Mesothelial cell of epicardium (in vitro differentiated cells): Measurements from ENCODE around the gene MTHFSD. TPM values are rescaled to one million over a fixed set of nuclear protein-coding genes. Genes with fewer than 3 reads are reported as not detected.

Experiments
- DNase-seq, 2 experiments: peaks; one replicate each; pipeline ENCODE4 v3.0.0; 2021; ENCODE audit warnings: low spot score in 2 of 2; ENCODE audit not compliant: unreplicated experiment in 2 of 2
- H3K27ac Mint-ChIP-seq: 2 replicates; pipeline ENCODE4 v1.8.0; 2021; ENCODE audit warnings: mixed read lengths
- H3K27me3 Mint-ChIP-seq: 2 replicates; pipeline ENCODE4 v1.8.0; 2021; ENCODE audit warnings: low read depth, mixed read lengths
- H3K36me3 Mint-ChIP-seq: 2 replicates; pipeline ENCODE4 v1.8.0; 2021; ENCODE audit warnings: mixed read lengths
- H3K4me1 Mint-ChIP-seq: 2 replicates; pipeline ENCODE4 v1.8.0; 2021; ENCODE audit warnings: mixed read lengths
- H3K4me3 Mint-ChIP-seq: 2 replicates; pipeline ENCODE4 v1.8.0; 2021; ENCODE audit warnings: mild to moderate bottlenecking, moderate library complexity, mixed read lengths
- H3K9me3 Mint-ChIP-seq: 2 replicates; pipeline ENCODE4 v1.8.0; 2021; ENCODE audit warnings: mixed read lengths
- total RNA-seq: library from RNA; stranded (reverse); gene quantifications from 3 replicates; pipeline ENCODE4 v1.2.1, GENCODE V29; 2021
- TF ChIP-seq, protein P1 (sequence below): fragments of 200-600 bp; sonication (generic); IDR thresholded peaks from one replicate; pipeline ENCODE4 v1.5.0; 2021; ENCODE audit warnings: antibody characterized with exemption; ENCODE audit not compliant: unreplicated experiment

Gene MTHFSD
- total RNA-seq, 1 donor from 2014 or later: 27.4 TPM

DNA sequence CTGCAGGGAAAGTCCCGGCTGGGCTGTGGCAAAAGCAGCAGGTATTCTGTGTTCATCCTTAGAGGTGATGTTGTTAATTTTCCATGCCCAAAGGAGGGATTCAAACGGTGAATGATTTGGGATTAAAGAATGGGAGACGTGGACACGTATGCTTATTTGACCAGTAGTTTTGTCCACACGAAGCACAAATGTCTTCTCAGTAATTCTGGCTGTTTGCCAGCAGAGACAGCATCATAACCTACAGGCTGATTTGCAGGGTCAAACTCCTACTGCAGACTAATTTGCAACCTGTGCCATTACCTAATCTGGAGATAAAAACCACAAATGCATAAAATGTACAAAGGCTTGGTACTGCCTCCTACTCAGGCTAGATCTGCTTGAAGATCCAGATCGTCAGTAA lies 14.1 kb downstream of the MTHFSD start:
- TF ChIP-seq, protein P1, sequence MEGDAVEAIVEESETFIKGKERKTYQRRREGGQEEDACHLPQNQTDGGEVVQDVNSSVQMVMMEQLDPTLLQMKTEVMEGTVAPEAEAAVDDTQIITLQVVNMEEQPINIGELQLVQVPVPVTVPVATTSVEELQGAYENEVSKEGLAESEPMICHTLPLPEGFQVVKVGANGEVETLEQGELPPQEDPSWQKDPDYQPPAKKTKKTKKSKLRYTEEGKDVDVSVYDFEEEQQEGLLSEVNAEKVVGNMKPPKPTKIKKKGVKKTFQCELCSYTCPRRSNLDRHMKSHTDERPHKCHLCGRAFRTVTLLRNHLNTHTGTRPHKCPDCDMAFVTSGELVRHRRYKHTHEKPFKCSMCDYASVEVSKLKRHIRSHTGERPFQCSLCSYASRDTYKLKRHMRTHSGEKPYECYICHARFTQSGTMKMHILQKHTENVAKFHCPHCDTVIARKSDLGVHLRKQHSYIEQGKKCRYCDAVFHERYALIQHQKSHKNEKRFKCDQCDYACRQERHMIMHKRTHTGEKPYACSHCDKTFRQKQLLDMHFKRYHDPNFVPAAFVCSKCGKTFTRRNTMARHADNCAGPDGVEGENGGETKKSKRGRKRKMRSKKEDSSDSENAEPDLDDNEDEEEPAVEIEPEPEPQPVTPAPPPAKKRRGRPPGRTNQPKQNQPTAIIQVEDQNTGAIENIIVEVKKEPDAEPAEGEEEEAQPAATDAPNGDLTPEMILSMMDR: no peak
- H3K36me3 Mint-ChIP-seq: peaks cover 5% of the 10 kb centered on the region

DNA sequence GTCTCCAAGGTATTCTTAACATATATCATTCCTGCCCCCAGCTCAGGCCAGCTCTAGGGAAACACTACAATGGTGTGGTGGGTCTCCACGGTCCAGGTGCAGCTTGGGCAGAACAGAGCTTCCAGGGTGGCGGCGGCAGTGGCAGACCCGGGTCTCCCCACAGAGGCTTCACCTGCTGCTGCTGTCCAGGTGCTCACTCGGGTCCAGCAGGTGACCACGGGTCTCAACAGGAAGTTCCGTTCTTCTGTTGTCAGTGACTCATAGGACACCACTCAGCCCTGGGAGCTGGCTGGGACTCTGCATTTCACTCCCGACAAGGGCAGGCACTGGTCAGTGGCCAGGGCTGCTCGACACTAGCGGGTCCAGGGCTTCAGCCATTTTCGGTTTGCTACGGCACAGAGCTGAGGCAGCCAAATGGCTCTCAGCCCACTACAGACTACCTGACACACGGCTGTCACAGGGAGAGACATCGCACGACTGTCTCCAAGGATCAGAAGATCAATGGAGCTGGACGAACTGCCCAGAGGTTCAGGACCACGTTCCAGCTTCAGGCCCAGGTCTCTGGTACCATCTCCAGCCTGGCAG lies 16.7 kb downstream of the MTHFSD start:
- no peak for DNase-seq
- Mint-ChIP-seq H3K9me3 (no peaks in the 10 kb centered on the region), H3K4me1 (no peaks in the 10 kb centered on the region), H3K27ac (no peak overlapping the region), H3K36me3 (no peaks in the 10 kb centered on the region), H3K27me3 (peaks cover 24% of the 10 kb centered on the region), H3K4me3 (no peak overlapping the region)
- TF ChIP-seq, protein P1: no peak

More for the DNA sequence above, 14.1 kb downstream of the MTHFSD start:
- peaks cover 3% of the 10 kb centered on the region for H3K4me1 Mint-ChIP-seq
- H3K27ac Mint-ChIP-seq: no peak overlapping the region
- H3K4me3 Mint-ChIP-seq: no peak overlapping the region
- no peak for DNase-seq
- H3K27me3 Mint-ChIP-seq: peaks cover 11% of the 10 kb centered on the region
- no peaks in the 10 kb centered on the region for H3K9me3 Mint-ChIP-seq

DNA sequence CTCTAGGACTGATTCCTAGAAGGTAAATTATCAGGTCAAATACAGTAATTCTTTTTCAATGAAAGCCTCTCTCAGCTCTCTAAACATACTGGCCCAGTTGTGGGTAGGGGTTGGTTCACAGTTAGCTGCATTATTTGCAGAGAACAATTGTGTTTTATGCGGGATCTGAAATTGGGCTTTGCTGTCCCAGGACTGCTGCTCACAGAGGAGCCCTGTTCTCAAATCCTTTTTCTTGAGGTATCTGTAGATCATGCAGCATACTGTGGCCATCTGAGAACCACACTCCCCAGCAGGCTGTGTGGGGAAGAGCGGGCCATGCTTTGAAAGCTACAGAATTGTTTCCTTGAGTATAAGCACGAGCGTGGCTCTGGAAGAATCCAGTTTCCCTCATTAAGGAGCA lies 17.5 kb downstream of the MTHFSD start:
- H3K36me3 Mint-ChIP-seq: no peaks in the 10 kb centered on the region
- no peak overlapping the region for H3K27ac Mint-ChIP-seq
- no peak overlapping the region for H3K4me3 Mint-ChIP-seq
- TF ChIP-seq, protein P1: no peak
- H3K27me3 Mint-ChIP-seq: peaks cover 24% of the 10 kb centered on the region
- no peak for DNase-seq
- H3K9me3 Mint-ChIP-seq: no peaks in the 10 kb centered on the region
- no peaks in the 10 kb centered on the region for H3K4me1 Mint-ChIP-seq

DNA sequence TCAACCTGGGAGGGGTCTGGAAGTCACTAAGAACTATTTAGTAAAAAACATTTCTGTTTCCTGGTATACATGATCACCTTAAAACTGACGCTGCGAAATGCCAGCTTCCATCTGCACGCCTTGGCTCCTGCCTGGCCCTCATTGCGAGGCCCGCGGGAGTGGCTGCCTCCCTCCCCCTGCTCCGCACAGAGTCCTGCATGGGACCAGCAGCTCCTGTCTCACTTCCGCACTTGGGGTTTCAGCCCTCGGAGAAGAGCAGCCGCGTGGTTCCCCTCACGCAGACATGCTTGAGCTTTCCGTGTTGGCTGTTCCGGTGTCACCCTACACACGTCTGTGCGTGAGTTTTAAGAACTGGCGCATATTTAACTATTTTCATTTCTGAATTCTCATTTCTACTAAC lies 18.4 kb downstream of the MTHFSD start:
- no peak overlapping the region for H3K4me3 Mint-ChIP-seq
- H3K27me3 Mint-ChIP-seq: peaks cover 24% of the 10 kb centered on the region
- DNase-seq: no peak
- no peaks in the 10 kb centered on the region for H3K4me1 Mint-ChIP-seq
- TF ChIP-seq, protein P1: no peak
- no peaks in the 10 kb centered on the region for H3K9me3 Mint-ChIP-seq
- H3K27ac Mint-ChIP-seq: no peak overlapping the region
- no peaks in the 10 kb centered on the region for H3K36me3 Mint-ChIP-seq

DNA sequence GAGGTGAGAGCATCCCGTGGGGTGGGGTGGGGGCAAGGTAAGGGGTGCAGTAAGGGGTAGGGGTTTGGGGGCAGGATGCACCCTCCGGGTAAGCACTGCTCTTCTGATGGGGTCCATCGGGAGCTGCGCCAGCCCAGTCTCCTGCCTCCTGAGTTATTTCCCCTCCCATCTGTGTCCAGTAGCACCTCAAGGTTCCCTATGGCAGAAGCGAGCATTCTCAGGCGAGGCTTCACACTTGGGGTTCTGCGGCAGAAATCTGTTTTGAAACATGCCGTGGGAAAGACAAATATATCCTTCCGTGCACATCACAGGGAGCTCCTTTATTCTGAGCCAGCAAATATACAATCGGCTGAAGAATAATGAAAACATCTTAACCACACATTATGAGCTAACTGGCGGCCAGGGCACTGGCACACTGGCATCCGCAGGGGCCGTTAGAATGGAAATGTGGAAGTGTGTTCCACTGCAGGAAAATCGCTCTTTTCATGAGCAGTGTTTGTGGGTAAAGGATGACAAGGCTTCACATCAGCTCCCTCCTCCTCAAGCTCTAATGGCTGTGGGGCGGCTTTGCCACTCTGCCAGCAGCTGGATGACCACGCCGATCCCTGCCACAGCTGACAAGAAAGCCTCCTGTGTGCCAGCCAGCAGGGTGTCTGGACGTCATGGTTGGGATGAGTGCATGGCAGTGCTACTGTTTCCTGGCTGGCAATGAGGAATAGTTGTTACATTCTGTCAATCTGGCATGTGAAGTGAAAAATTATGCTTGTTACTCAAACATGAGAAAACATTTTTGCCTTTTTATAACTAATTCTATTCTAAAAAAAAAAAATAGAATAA lies 20.0 kb downstream of the MTHFSD start:
- Mint-ChIP-seq H3K36me3 (peaks cover under 1% of the 10 kb centered on the region), H3K9me3 (no peaks in the 10 kb centered on the region), H3K4me1 (no peaks in the 10 kb centered on the region), H3K27ac (no peak overlapping the region), H3K4me3 (no peak overlapping the region), H3K27me3 (peaks cover 28% of the 10 kb centered on the region)
- TF ChIP-seq, protein P1: no peak
- DNase-seq: no peak
